ENCODE data around the gene ZIM2. TPM values are rescaled to one million over a fixed set of nuclear protein-coding genes. Genes with fewer than 3 reads are reported as not detected.
A peak's percentile ranks its signal among the peaks of the same experiment; 100 is the strongest.

ZIM2 gene
- total RNA-seq, 1 donor: not detected

DNA sequence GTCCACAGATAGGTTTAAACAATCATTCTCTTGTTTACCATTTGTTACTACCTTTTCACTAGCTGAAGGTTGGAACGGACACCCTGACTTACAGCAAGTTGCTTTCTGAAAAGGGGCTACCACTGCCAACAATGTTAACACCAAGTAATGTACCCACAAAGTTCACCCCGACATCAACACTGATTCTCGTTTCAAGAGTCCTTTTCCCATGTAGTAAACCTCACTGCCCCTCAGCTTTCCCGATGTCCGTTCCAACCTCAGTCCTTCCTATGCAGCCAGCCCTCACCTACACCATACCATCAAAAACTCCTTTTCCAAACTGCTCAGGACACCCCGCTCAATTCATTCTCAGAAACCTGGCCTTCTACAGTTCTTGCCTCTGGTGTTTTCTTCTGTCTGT is 29.0 kb downstream of the ZIM2 start:
- TF ChIP-seq, protein P1, sequence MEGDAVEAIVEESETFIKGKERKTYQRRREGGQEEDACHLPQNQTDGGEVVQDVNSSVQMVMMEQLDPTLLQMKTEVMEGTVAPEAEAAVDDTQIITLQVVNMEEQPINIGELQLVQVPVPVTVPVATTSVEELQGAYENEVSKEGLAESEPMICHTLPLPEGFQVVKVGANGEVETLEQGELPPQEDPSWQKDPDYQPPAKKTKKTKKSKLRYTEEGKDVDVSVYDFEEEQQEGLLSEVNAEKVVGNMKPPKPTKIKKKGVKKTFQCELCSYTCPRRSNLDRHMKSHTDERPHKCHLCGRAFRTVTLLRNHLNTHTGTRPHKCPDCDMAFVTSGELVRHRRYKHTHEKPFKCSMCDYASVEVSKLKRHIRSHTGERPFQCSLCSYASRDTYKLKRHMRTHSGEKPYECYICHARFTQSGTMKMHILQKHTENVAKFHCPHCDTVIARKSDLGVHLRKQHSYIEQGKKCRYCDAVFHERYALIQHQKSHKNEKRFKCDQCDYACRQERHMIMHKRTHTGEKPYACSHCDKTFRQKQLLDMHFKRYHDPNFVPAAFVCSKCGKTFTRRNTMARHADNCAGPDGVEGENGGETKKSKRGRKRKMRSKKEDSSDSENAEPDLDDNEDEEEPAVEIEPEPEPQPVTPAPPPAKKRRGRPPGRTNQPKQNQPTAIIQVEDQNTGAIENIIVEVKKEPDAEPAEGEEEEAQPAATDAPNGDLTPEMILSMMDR (IDR thresholded peaks at IDR 0.05; ENCODE audit: insufficient read depth, low read depth, low read length): no peak
- no peak overlapping the region for H3K4me3 ChIP-seq (ENCODE audit: low read depth, low read length)
- DNase-seq (ENCODE audit: low read depth): no peak

DNA sequence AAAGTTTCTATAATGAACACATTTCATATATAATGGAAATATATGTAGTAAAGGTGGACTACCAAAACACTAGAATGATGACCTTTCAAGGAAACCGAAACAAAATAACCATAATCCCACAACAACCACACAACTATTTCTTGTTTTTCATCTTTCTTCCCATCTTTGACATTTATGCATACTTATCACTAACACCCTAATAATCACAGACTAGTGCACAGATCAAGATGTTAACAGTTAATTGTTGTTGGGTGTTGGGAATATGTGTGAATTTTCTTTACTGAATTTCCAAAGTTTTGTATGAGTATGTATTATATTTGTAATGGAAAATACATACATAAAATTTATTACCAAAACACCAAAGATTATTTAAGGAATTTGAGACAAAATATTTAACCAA is 30.3 kb downstream of the ZIM2 start:
- TF ChIP-seq, protein P1 (IDR thresholded peaks at IDR 0.05; ENCODE audit: insufficient read depth, low read depth, low read length): no peak
- no peak overlapping the region for H3K4me3 ChIP-seq (ENCODE audit: low read depth, low read length)
- DNase-seq (ENCODE audit: low read depth): no peak

DNA sequence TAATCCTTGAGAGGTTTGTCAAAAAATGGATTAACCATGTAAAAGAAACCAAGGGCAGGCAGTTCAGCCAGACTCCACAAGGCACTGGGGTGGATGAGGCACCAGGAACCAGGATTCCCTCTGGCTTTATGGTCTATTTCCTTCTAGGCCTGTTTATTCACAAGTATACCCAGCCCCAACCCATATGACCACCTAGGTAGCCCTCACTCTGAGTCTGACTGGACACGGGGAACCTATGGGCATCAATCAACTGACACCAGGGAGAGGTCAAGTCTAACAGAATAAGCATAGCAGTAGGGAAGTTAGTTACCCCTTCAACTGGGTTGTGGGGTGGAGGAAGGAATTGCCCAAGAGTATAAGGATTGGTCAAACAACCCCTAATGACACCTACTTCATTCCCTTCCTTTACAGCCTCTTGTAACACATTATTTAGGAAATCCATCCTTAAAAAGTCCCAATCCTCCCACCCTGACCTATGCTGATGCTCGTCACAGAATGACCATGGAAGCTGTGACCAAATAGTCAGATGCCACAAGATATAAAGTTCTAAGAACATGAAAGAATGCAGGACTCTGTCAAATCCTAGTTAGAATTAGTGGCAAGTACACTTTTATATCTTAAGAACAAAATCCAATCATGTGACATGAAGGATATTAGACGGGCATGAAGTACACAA is 31.7 kb downstream of the ZIM2 start:
- no peak overlapping the region for H3K4me3 ChIP-seq (ENCODE audit: low read depth, low read length)
- TF ChIP-seq, protein P1 (IDR thresholded peaks at IDR 0.05; ENCODE audit: insufficient read depth, low read depth, low read length): no peak
- no peak for DNase-seq (ENCODE audit: low read depth)

DNA sequence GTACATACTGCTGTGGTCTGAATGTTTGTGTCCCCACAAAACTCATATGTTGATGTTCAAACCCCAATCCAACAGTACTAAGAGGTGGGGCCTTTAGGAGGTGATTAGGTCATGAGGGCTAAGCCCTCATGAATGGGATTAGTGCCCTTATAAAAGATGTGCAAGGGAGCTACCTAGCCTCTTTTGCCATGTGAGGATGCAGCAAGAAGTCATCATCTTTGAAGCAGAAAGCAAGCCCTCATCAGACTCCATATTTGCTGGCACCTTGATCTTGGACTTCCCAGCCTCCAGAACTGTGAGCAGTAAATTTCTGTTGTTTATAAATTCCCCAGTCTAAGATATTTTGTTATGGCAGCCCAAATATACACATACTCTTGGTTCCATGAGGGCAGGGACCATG is 33.9 kb downstream of the ZIM2 start:
- H3K4me3 ChIP-seq (ENCODE audit: low read depth, low read length): no peak overlapping the region
- DNase-seq (ENCODE audit: low read depth): no peak
- TF ChIP-seq, protein P1 (IDR thresholded peaks at IDR 0.05; ENCODE audit: insufficient read depth, low read depth, low read length): no peak

DNA sequence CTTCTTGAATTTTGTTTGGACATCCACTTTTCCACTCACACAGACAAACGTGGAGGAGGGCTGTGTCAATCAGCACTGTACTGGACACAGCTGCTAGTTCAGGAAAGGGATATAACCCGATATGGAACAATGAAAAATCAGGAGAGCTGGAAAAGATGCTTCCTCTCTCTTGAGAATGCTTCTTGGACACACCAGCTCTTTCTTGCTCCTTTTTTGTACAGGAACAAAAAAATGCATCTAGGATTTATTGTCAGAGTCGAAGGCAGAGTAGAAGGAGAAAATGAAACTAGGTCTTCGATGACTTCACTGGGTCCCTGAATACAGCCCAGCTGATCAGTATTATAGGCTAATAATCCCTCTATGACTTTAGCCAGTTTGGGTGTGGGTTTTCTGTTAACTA is 62.2 kb downstream of the ZIM2 start:
- no peak for DNase-seq (ENCODE audit: low read depth)
- H3K4me3 ChIP-seq (ENCODE audit: low read depth, low read length): no peak overlapping the region
- TF ChIP-seq, protein P1 (IDR thresholded peaks at IDR 0.05; ENCODE audit: insufficient read depth, low read depth, low read length): no peak

DNA sequence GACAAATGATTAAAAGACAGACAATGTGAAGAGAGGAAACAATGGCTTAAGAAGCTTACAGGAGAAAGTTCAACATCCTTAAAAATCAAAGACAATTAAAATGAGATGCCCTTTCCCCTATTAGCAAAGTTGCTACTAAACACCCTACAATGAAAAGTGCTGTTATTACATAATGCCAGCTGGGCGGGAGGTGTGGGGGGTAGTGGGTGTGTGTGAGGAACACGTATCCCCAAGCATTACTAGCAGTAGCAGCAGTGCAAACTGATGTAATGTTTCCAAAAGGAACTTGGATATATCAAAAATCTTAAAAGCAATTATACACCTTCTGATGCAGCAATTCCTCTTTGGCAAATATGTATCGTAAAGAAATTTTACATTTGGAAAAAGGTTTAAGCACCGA is 70.9 kb downstream of the ZIM2 start:
- no peak overlapping the region for H3K4me3 ChIP-seq (ENCODE audit: low read depth, low read length)
- TF ChIP-seq, protein P1 (IDR thresholded peaks at IDR 0.05; ENCODE audit: insufficient read depth, low read depth, low read length): no peak
- no peak for DNase-seq (ENCODE audit: low read depth)

DNA sequence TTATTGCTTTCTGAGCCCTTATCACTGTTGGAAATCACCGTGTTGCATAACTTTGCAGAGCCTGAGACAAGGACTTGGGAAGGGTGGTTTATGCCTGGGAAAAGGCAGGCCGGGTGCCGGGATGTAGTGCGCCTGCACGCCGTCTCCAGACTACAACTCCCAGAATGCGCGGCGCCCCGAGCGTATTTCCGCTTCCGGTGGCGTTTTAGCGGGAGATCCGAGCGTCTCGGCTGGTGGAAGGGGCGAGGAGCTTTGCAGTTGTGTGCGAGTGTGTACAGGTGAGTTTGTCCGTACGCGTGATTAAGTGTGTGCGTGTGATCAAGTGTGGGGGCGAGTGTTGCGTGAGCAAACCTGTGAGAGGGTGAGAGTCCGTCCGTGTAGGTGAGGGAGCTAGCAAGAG is 75.4 kb downstream of the ZIM2 start:
- H3K4me3 ChIP-seq (ENCODE audit: low read depth, low read length): no peak overlapping the region
- DNase-seq (ENCODE audit: low read depth): peak; percentile 0
- TF ChIP-seq, protein P1 (IDR thresholded peaks at IDR 0.05; ENCODE audit: insufficient read depth, low read depth, low read length): no peak

Measured in fibroblast of villous mesenchyme (primary cell).